SHP77 (cell line): ENCODE results near the gene FAM163B.
A peak's percentile ranks its signal among the peaks of the same experiment; 100 is the strongest.

Experiments used
- DNase-seq, 2 experiments: peaks; one replicate each; lab custom pipeline; 2025; lab: John Stamatoyannopoulos, UW

Gene FAM163B

DNA sequence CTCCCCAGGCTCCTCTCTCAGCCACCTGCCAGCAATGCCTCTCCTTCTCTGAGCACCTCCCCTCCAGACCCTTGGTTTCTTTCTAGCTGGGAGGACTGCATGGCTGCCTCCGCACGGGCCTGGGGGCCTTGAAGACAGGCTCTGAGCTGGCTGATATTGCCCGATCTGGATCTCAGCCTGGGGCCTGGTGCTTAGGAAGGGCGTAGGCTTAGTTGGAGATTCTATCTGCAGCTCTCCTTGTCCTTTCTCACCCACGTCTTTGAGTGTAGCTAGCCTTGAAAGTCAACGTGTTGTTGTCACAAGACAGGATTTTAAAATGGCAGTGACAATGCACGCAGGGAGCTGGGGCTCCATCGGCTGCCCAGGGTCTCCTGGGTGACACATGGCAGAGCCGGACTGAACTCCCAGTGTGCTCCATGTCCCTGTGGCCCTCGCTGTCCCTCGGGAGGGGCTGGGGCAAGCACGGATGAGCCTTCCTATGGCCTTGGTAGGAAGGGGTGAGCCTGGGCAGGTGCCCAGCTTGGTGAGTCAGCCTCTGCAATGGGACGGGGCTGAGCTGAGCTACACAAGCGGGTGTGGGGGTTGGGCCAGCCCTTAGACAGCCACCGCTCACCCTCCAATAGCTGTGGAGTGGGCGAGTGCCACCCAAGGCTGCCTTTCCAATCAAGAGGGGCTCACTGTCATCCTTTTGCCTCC is 65.3 kb downstream of the FAM163B start:
- DNase-seq: no peak

DNA sequence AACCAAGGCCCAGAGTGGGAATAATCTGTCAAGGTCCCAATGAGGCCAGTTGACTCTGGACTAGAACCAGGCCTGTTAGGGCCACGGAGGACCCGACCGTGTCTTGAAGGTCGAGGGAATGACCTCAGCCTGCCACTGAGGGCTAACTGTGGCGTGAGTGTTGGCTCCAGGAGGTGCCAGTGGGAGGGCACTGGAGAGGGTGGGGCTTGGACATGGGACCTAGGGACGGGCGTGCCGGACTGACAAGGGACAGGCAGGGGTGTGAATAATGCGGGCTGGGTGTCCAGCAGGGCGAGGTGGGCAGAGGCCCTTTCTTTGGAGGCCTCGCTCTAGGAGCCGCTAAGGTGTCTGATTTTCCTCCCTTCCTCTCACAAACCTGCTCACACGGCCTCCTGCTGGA is 67.2 kb downstream of the FAM163B start:
- no peak for DNase-seq

DNA sequence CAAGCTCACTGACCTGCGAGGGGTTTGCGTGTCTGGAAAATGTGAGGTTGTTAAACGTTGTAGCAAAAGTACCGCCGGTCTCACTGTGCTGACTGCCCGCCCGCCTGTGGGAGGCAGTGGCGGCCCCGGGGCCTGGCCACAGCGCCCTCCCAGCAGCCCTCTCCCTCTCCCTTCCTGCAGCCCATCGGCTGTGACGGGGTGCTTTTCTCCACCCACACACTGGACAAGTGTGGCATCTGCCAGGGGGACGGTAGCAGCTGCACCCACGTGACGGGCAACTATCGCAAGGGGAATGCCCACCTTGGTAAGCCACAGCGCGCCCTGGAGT is 68.5 kb downstream of the FAM163B start:
- no peak for DNase-seq

DNA sequence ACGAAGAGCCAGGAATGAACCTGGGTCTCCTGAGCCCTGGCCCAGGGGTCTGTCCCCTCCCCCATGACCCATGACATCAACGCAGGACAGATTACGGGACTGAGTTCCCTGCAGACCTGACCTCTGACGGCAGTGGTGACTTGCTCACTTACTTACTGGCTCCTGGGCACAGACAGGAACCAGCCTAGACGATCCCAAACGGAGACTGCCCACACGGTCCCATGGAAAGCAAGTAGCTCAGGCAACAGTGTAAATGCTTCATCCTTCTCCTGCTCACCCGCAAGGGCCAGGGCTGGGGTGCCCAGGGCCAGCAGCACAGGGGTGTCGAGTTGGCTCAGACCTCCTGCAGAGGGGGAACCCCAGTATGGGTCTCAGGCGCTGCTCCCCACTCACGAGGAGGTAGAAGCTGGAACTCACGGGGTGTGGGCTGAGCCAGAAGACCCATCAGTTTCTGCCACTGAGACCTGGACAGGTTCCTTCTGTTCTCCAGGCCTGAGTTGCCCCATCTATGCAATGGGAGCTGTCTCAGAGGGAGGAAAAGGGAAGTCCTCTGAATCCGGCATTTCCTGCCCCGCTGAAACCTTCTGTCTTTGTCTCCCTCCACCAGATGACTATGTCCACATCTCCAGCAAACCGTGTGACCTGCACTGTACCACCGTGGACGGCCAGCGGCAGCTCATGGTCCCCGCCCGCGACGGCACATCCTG is 69.0 kb downstream of the FAM163B start:
- no peak for DNase-seq

DNA sequence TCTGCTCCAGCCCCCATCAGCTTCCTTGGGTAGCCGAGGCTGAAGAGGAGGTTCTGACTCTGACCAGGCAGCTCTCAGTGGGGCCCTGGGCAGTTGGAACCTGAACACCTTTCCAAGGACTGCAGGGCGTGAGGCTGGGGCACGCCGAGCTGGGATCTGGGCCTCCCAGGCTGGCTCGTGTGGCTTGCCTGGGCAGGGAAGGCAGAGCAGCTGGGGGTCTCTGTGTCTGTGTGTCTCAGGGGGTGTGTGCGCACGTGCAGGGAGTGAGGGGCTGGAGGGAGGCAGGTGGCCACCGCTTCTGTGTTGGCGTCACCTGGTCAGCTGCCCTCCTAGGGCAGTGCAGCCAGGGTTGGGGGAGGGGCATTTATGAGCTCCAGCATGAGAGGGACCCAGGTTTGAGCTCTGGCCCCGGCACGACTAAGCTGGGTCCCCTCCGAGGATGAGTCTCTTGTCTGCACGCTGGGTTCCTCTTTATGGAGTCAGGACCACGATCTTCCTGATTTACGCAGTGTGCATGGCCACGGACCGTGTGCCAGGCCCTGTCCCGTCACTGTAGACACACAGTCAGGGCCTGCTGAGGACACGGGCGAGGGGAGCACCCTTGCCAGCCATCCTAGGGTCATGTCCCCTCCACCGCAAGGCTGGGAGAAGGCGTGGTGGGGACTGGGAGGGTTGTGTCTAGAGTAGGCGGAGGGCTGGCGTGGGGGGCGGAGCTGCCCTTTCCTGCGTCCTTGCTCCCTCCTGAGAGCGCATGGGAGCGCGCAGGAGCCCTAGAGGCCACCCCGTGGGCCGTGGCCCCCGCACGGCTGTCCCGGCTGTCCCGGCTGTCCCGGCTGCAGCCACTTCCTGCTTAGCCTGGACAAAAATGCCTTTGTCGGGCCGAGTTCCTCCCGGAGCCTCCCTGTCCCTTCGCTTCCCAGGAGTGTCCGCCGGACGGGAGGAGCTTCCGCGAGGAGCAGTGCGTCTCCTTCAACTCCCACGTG is 70.0 kb downstream of the FAM163B start:
- DNase-seq: no peak

DNA sequence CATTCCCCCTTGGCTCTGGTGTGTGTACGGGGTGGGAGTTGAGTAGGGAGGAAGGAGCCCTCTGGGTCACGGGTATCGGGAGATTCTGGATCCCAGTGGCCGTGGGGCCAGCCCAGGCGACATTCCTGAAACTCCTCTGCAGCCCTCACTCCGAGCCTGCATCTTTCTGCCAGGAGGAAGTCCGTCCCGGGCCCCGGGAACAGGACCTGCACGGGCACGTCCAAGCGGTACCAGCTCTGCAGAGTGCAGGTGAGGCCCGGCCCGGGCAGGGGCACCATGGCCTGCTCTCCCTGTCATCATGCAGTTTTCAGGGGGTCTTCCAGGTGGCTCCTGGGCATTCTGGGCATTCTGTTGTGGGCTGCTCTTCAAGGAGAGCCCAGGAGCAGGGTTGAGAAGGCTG is 71.0 kb downstream of the FAM163B start:
- DNase-seq: no peak

DNA sequence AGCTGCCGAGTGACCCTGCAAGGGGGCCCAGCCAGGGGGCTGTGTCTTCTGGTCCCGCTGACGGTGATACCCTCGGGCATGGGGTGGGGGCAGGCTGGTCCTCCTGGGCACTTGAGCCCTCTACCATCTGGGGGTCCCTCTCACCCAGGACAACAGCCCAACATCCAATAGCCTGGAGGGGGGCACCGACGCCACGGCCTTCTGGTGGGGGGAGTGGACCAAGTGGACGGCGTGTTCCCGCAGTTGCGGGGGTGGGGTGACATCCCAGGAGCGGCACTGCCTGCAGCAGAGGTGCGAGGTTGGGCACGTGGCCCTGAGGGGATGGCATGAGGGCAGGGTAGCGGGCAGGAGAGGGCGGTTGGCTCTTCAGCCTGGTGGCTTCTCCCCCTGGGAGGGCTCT is 71.9 kb downstream of the FAM163B start:
- DNase-seq: no peak

DNA sequence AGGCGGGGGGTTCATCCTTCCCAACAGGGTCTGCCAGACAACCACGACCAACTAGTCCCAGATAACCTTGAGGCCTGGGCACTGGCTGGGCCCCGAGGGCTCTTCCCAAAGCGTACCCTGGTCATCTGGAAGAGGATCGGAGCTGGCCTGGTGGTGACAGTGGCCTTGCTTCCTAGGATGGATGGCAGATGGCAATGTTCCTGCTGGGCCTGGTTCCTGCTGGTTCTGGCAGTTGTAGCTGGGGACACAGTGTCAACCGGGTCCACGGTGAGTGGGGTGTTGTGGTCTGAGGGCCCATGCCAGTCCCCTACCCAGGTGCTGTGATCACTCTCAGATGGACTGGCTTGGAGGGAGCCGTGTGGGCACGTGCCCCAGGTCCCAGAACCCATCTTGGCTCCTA is 72.7 kb downstream of the FAM163B start:
- DNase-seq: no peak

DNA sequence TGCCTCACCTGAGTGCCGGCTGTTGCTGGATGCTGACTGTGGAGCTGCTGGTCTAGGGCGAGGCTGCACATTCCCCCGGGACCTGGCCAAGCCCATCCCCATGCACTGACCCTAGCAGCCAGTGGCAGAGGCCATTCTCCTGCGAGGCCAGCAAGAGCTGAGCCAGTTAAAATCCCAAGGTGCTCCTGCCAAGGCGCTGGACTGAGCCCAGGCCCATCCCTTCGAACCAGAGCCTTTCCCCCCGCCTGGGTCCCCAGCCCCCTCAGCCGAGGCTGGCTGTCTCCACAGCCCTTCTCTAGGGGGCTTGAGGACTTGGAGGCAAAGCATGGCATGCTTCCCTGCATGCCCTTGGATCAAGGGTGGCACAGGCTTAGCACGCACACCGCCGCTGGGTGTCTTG is 73.1 kb downstream of the FAM163B start:
- no peak for DNase-seq

DNA sequence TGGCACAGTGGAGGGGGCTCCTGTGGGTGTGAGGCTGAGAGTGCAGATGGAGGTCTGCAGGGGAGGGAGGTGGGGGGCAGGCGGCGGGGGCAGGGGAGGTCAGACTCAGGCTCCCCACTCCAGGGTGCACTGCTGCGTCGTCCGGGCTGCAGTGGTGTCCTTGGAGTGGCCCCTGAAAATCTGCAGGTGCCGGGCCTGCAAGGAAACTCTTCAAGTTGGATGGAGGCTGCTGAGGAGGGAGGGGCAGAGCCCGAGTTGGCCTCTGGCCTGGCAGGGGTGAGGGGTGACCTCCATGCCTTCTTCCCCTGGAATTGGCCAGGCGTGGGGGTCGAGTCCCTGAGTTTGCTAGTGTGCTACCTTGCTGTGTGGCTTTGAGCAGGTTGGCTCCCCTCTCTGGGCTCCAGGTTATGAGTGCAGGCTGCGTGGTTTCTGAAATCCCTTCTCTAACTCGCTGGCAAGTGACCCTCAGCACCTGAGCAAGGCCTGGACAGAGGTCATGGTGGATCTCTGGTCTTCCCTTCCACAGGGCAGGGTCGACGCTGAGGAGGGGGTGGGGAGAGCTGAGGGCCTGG is 73.8 kb downstream of the FAM163B start:
- no peak for DNase-seq

DNA sequence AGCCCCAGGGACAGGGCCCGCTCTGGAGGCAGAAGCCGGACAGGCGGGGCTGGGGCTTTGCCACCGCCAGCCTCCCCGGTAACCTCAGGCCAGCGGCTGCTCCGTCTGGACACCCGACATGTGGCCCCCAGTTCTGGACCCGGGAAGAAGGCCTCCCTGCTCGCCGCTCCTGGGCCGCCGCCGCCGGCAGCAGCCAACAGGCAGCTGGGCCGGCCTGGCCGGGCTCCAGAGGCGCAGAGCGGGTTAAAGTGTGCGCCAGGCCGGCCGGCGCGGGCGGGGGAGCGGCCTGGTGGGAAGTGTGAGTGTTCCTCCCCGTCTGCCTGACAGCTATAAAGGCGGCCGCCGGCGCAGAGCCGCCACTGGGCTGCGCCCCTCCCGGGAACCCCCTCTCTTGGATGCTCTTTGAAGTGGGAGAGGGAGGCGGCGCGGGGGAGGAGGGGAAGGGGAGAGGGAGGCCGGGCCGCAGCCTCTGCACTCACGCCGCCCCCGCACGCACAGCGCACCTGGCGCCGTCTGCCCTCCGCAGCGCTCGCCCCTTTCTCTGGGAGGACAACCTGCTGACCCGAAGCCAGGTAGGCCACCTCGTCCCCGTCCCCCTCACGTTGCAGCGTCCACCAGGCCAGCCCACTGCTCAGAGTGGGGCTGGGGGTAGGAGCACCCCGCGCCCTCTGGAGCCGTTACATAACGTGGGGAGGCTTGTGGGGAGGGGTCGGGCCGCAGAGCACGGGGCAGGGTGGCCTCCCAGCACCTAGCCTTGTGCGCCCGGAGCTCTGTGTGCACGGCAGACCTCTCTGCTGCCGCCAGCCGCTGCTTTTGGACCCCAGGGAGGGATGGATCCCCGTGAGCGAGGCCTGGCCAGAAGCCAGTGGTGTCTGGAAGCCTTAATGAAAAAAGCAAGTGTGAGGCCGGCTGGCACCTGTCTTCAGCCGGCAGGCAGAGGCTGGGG is 74.6 kb downstream of the FAM163B start, which contains the start of gene ADAMTSL2:
ADAMTSL2 (plus strand) TSS at position 359 of the 946 bp plus-strand sequence. CDS start 2,009 bp downstream, outside the sequence.
- peak; percentile 74 to 83 for DNase-seq

DNA sequence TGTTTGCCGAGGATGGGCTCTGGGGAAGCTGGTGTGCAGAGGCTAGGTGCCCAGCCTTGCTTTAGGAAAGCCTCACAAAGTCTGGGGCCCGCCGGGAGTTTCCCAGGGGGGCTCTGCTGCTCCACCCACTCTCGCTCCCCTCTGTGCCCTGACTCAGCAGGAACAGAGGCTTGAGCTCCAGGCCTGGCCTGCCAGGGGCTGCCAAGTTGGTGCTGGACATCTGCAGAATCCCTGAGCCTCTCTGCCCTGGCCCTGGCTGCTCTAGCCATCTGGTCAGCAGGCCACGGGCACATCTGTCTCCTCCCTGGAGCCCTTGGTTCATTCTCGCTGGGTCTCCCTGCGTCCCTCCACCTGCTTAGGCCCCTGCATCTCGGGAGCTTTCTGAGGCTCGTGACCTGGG is 75.3 kb downstream of the FAM163B start:
- peak in 1 of 2 experiments; percentile 37 for DNase-seq

DNA sequence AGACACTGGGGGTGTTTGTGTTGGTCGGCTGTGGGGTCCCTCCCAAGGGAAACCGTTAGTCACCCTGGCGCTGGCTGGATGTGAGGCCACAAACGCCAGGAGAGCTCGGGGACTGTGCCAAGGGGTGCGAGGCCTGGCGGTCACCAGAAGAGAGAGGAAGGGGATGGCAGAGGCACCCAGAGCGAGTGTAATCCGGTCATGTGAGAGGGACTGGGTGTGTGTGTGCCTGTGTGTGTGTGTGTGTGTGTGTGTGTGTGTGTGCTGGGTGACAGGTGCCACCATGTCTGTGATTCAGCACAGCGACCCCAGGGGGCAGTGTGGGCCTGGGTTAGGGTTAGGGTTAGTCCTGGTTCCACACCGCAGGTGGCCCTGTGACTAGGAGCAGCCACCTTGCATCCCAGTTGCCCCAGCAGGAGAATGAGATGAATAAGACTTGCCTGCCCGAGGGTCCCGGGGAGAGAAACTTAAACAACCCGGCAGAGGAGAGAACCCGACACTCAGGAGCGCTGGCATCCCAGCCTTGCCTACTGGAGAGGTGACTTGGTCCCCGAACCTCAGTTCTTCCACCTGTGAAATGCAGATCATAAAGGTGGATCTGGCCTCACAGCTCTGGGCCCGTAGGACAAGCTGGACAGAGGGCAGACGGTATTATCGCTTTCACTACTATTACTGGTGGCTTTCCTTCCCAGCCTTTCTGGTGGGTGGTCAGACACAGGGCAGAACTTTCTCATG is 76.1 kb downstream of the FAM163B start:
- peak; percentile 83 to 88 for DNase-seq

DNA sequence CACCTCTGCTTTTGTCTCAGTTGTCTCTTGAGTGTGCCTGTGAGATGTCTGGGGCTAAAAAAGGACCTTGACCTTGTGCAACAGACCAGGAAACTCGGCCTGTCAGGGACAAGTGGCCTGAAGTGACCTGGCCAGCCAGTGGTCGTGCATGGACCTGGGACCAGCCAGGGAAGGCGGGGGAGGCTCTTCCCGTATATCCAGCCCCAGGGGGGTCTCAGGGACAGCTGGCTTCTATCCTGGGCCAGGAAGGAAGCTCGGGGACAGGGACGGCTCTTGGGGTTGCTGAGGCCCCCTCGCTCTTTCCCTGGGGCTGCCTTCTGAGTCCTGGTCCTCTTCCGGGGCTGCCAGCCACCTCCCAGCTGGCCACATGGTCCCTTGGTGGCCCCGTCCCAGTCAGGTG is 77.9 kb downstream of the FAM163B start:
- DNase-seq: no peak

DNA sequence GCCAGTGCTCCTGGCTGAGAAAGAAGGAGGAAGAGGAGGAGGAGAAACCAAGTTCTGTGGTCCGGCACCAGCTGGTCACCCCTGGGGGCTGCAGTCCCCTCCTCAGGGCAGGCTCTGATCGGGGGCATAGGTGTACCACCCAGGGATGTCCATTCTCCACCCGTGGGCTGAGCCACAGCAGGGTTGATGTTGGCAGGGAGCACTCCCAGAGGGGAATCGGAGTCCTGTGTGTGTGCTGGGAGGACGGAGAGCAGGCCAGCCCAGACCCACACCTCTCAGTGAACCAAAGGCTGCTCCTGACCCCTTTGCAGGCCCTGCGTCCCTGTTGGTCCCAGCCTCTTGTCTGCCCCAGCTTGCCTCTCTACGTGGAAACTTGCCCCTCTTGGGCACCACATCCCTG is 79.3 kb downstream of the FAM163B start:
- DNase-seq: no peak

DNA sequence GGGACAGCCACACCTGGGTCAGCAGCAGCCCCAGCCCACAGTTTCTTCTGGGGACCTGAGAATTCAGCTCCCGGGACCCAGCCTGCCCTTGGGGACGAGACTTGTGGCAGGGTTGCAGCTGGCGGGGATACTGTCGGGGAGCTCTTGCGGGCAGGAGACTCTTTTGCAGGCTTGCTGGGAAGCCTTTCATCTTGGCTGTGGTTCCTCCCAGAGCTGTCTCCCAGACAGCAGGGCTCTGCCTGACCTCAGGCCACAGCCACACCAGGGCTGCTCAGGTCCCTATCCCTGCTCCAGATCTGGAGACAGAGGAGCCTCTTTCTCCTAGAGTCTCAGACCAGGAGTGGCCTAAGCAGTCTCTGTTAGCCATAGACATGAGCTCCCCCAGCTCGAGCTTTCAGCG is 79.7 kb downstream of the FAM163B start:
- DNase-seq: no peak

DNA sequence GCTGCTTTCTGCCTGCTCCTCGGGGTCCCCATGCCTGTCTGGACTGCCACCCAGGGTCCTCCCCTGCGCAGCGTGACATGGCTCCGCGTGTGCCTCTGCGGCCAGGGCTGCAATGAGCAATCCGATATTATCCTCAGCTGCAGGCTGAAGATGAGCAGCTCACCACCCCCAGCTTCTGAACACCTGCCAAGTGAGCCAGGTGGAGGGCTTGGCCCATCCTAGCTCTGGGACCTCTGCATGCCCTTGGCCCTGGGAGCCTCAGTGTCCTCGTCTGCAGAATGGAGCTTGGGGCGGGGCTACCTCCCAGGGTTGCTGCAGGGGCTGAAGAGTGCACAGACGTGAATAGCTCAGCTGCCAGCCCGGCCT is 80.3 kb downstream of the FAM163B start:
- peak; percentile 57 to 77 for DNase-seq

DNA sequence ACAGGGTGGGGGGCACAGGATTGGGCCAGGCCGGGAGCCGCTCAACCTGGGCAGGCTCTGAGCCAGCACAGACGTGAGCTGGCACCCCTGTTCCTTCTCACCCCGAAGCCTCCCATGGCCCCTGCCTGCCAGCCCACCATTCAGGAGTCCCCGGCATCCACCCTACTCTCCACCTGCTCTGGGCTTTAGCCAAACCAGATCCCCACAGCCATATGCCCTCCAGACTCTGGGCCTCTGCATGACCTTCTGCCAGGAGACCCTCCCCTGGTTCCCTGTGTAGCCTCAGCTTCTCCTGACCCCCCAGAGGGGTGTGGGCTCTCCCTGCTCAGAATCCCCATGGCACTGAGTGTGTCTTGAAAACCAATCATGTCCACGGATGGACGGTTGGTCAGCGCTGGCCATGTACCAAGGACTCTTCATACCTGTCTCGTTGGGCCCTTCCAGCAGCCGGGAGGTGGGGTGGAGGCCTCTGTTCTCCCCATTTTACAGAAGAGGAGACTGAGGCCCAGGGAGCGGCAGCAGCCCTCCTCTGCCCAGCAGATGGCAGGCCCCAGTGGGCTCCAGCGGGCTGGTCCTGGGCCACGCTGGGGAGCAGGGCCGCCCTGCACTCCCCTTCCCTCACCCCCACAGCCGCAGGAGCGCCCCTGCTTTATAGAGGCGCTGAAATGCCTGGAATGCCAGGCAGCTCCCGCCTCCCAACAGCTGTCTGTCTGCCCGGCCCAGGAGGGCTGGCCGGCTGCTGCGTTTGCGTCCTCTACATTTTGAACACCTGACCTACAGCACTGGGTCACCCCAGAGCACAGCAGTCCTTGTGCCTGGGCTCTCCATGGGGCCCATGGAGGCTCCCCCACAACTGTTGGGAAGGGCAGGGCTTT is 81.0 kb downstream of the FAM163B start:
- DNase-seq: no peak

DNA sequence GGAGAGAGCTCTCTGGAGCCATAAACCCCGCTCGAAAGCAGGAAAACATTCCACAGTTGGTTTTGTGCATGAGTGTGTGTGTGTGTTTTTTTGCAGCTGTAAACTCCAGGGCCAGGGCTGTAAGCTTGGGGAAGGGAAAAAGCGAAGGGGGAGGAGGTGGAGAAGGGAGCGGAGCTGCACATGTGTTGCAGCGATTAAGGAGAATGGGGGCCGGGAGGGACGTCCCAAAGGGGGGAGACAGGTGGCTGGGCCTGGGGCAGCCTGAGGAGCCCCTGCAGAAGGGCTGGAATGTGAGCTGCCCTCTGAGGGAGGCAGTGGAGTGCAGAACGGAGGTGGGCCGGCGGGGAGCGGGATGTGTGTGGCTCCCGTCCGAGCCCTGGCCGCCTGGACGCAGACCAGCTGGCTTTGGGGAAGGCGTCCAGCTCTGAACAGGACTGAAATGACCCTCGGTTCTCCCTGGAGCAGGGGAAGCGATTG is 81.7 kb downstream of the FAM163B start:
- no peak for DNase-seq
